IMR-90 (cell line): ENCODE results near the gene ETFRF1. TPM values are rescaled to one million over a fixed set of nuclear protein-coding genes. Genes with fewer than 3 reads are reported as not detected.

Experiments
- ATAC-seq: fragments of 200-7000 bp; cut with Tn5 transposase; 2 replicates; pipeline ENCODE4 v1.9.1; 2020; ENCODE audit warnings: low read depth, mild to moderate bottlenecking, moderate library complexity
- BruUV-seq: library from RNA; stranded (reverse); fragments of 400-500 nt; replicated peaks from 2 replicates; lab custom pipeline; 2021; lab: Mats Ljungman, UMichigan
- CTCF ChIA-PET: fragments of 300-600 bp; formaldehyde crosslinking; extraction: SDS; loops from one replicate; lab custom pipeline; 2021; ENCODE audit warnings: antibody characterized with exemption; lab: Yijun Ruan, JAX
- POLR2A ChIA-PET: fragments of 300-600 bp; sonication (Branson Sonifier 250); formaldehyde crosslinking; loops from one replicate; lab custom pipeline; 2022; ENCODE audit warnings: antibody characterized with exemption; ENCODE audit not compliant: unreplicated experiment; lab: Charles Lee
- DNase-seq: peaks from one replicate; pipeline ENCODE4 v3.0.0; 2013
- H2AFZ ChIP-seq: replicated peaks from 2 replicates; pipeline ENCODE3; 2013; ENCODE audit warnings: low read length, mild to moderate bottlenecking; ENCODE audit not compliant: poor library complexity
- H2AK5ac ChIP-seq: 2 replicates; pipeline ENCODE4 v1.6.1; 2013; ENCODE audit warnings: low read depth, low read length, inconsistent platforms
- H2AK9ac ChIP-seq: replicated peaks from 2 replicates; pipeline ENCODE3; 2013; ENCODE audit warnings: mild to moderate bottlenecking, low read depth, low read length, moderate library complexity; ENCODE audit not compliant: poor library complexity
- H2BK120ac ChIP-seq: 2 replicates; pipeline ENCODE4 v1.6.1; 2013; ENCODE audit warnings: low read depth, low read length, inconsistent platforms
- H2BK15ac ChIP-seq: 3 replicates; pipeline ENCODE4 v1.6.1; 2013; ENCODE audit warnings: low read depth, low read length, inconsistent platforms
- H2BK20ac ChIP-seq: 2 replicates; pipeline ENCODE4 v1.6.1; 2013; ENCODE audit warnings: low read depth, mild to moderate bottlenecking, inconsistent platforms, low read length, moderate library complexity
- H2BK5ac ChIP-seq: 2 replicates; pipeline ENCODE4 v1.6.1; 2013; ENCODE audit warnings: mild to moderate bottlenecking, low read depth, low read length, inconsistent platforms; ENCODE audit not compliant: poor library complexity, severe bottlenecking
- H3K14ac ChIP-seq: replicated peaks from 2 replicates; pipeline ENCODE4 v1.6.1; 2013; ENCODE audit warnings: low read depth, low read length, inconsistent platforms
- H3K18ac ChIP-seq: 2 replicates; pipeline ENCODE4 v1.6.1; 2013; ENCODE audit warnings: low read depth, low read length, control low read depth
- H3K23ac ChIP-seq: 2 replicates; pipeline ENCODE4 v1.6.1; 2013; ENCODE audit warnings: low read depth, low read length, inconsistent platforms
- H3K27ac ChIP-seq: 2 replicates; pipeline ENCODE4 v1.5.1; 2013; ENCODE audit warnings: mild to moderate bottlenecking, control low read depth, low read length; ENCODE audit not compliant: insufficient read depth
- H3K27me3 ChIP-seq: 2 replicates; pipeline ENCODE4 v1.6.1; 2013; ENCODE audit warnings: low read length; ENCODE audit not compliant: control insufficient read depth, insufficient read depth
- H3K36me3 ChIP-seq: 2 replicates; pipeline ENCODE4 v1.6.1; 2013; ENCODE audit warnings: low read length, mixed read lengths; ENCODE audit not compliant: control insufficient read depth, insufficient read depth
- H3K4ac ChIP-seq: 2 replicates; pipeline ENCODE4 v1.6.1; 2013; ENCODE audit warnings: low read depth, low read length, inconsistent platforms
- H3K4me1 ChIP-seq: 2 replicates; pipeline ENCODE4 v1.6.1; 2013; ENCODE audit warnings: low read length, mixed read lengths; ENCODE audit not compliant: control insufficient read depth, insufficient read depth
- H3K4me2 ChIP-seq: 2 replicates; pipeline ENCODE4 v1.6.1; 2013; ENCODE audit warnings: low read depth, mild to moderate bottlenecking, control low read depth, low read length, moderate library complexity
- H3K4me3 ChIP-seq: 2 replicates; pipeline ENCODE4 v1.5.1; 2013; ENCODE audit warnings: low read depth, mild to moderate bottlenecking, control low read depth, low read length, moderate library complexity; ENCODE audit not compliant: insufficient read depth
- H3K56ac ChIP-seq: 2 replicates; pipeline ENCODE4 v1.6.1; 2013; ENCODE audit warnings: low read length, inconsistent platforms; ENCODE audit not compliant: insufficient read depth; ENCODE audit errors: extremely low read depth
- H3K79me1 ChIP-seq, 2 experiments: 2 replicates each; pipeline ENCODE4 v1.6.1; 2013; ENCODE audit warnings: low read length in 2 of 2, inconsistent platforms in 1 of 2, low read depth in 1 of 2
- H3K9ac ChIP-seq: 2 replicates; pipeline ENCODE4 v1.6.1; 2013; ENCODE audit warnings: low read depth, low read length, control low read depth
- H3K9me1 ChIP-seq: 2 replicates; pipeline ENCODE4 v1.6.1; 2013; ENCODE audit warnings: low read length, inconsistent platforms; ENCODE audit not compliant: insufficient read depth
- H3K9me3 ChIP-seq: 2 replicates; pipeline ENCODE4 v1.6.1; 2013; ENCODE audit warnings: low read length; ENCODE audit not compliant: control insufficient read depth, insufficient read depth
- H4K20me1 ChIP-seq: 2 replicates; pipeline ENCODE4 v1.6.1; 2013; ENCODE audit warnings: low read length, inconsistent platforms; ENCODE audit not compliant: insufficient read depth
- H4K5ac ChIP-seq: 2 replicates; pipeline ENCODE4 v1.6.1; 2013; ENCODE audit warnings: mild to moderate bottlenecking, low read depth, low read length, control low read depth
- H4K8ac ChIP-seq, 2 experiments: 2 replicates each; pipeline ENCODE4 v1.6.1; 2013; ENCODE audit warnings: low read depth in 2 of 2, low read length in 2 of 2, control low read depth in 1 of 2, inconsistent platforms in 1 of 2
- H4K91ac ChIP-seq: 2 replicates; pipeline ENCODE4 v1.6.1; 2013; ENCODE audit warnings: low read depth, low read length, inconsistent platforms; ENCODE audit not compliant: insufficient read depth
- MAFK ChIP-seq: IDR thresholded peaks from 2 replicates; pipeline ENCODE4 v1.6.1; 2012; ENCODE audit warnings: low read depth, low read length, improper control_type of control experiment
- NFE2L2 ChIP-seq: fragments of 150-350 bp; IDR thresholded peaks from 2 replicates; pipeline ENCODE4 v1.6.1; 2016; ENCODE audit warnings: low read depth, mild to moderate bottlenecking, low read length
- POLR2A ChIP-seq: IDR thresholded peaks from 2 replicates; pipeline ENCODE4 v1.6.1; 2012; ENCODE audit warnings: mild to moderate bottlenecking, low read depth, low read length
- WGBS, 2 experiments: methylation state at CpG; one replicate each; pipeline versions ENCODE4 v1.1.5 to v1.1.7; 2013; ENCODE audit warnings: missing lambda C conversion rate in 2 of 2; ENCODE audit not compliant: insufficient read length in 1 of 2; ENCODE audit errors: extremely low coverage in 2 of 2; 5-methylcytosine and 5-hydroxymethylcytosine counted together
- dilution Hi-C: fragments of 300-500 bp; cut with HindIII; formaldehyde crosslinking; loops from one replicate; pipeline ENCODE4 v1.14.3; 2018; ENCODE audit warnings: low sequenced_read_pairs; ENCODE audit not compliant: unreplicated experiment
- in situ Hi-C: fragments of 300-500 bp; cut with MboI; formaldehyde crosslinking; loops from 3 replicates; pipeline ENCODE4 v1.14.3; 2019; ENCODE audit warnings: low sequenced_read_pairs, inconsistent platforms, mixed read lengths
- intact Hi-C: fragments of 100-400 bp; cut with micrococcal nuclease; formaldehyde crosslinking; loops from 2 replicates; pipeline ENCODE4 v1.10.0; 2022
- polyA plus RNA-seq, 3 experiments: library from polyadenylated mRNA; depleted of rRNA; stranded (reverse); fragments of >200 nt; gene quantifications; 2 replicates each; pipeline ENCODE4 v1.2.3, GENCODE V29; 2012; ENCODE audit warnings: low replicate concordance in 1 of 3
- total RNA-seq: library from RNA; depleted of rRNA; stranded (reverse); fragments of >200 nt; gene quantifications from 2 replicates; pipeline ENCODE4 v1.2.3, GENCODE V29; 2012

Gene ETFRF1
- total and polyA plus RNA-seq, 2 of the 4 experiments (the other 2 are of a cell fraction): 8.6 to 14.4 TPM

DNA sequence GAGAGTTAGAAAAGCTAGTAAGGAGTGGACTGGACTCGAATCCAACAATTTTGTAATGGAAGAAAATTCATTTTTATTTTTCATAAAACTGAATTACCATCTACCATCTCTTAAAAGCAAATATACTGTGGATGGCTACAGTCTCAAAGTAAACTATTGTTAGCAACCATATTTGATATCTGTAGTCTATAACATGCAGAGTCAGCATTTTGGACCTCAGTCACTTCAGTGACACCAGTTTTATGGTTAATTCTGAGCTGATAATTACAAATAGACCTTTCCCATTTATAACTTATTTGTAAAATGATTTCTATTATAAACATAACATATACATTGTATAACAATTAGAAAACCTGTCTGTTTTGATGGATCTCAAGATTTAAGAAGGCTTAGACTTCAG is 53.7 kb downstream of the ETFRF1 start:
- H3K36me3 ChIP-seq: peaks cover 2% of the 10 kb centered on the region
- in situ Hi-C loops (loop anchor here (5.0 to 25.0 kb wide), 2 partner anchors 134 to 789 kb away; no protein-coding TSS in a partner anchor), intact Hi-C loops (loop anchor here (10.0 kb wide), 2 partner anchors 306 to 776 kb away; partner anchors contain the start of gene LMNTD1), dilution Hi-C loops (no loop called here)
- H2AFZ ChIP-seq: no peak overlapping the region
- no peak overlapping the region for H3K18ac ChIP-seq
- H3K9me3 ChIP-seq: no peaks in the 10 kb centered on the region
- no peak overlapping the region for H4K91ac ChIP-seq
- H3K4me1 ChIP-seq: peaks cover 5% of the 10 kb centered on the region
- TF ChIP-seq POLR2A: no peak
- no peak for TF ChIP-seq NFE2L2
- TF ChIP-seq MAFK: peak; percentile 99
- peaks cover 16% of the 10 kb centered on the region; the same call in 1 of the 2 replicates for H4K20me1 ChIP-seq
- ATAC-seq (no peak), DNase-seq (no peak)
- H3K56ac ChIP-seq: no peak overlapping the region
- no peak overlapping the region for H2AK9ac ChIP-seq
- H2BK15ac ChIP-seq: no peak overlapping the region
- no peak overlapping the region for H4K8ac ChIP-seq
- H3K23ac ChIP-seq: no peak overlapping the region
- peaks cover 3 to 43% of the 10 kb centered on the region in 2 experiments; a peak in 2 of 4 replicates for H3K79me1 ChIP-seq
- no peak overlapping the region for H3K4me2 ChIP-seq
- no peak overlapping the region for H3K4ac ChIP-seq
- no peak overlapping the region for H2BK20ac ChIP-seq
- H3K4me3 ChIP-seq: no peak overlapping the region
- BruUV-seq: no TSS peak
- no peaks in the 10 kb centered on the region for H3K27me3 ChIP-seq
- H3K9me1 ChIP-seq: no peaks in the 10 kb centered on the region
- no CpG with 5 or more reads among the region's 1 CpG for WGBS, 2 experiments
- no peak overlapping the region for H2BK120ac ChIP-seq
- H3K9ac ChIP-seq: no peak overlapping the region
- H2BK5ac ChIP-seq: no peak overlapping the region
- no peak overlapping the region for H3K14ac ChIP-seq
- no peak overlapping the region for H2AK5ac ChIP-seq
- no peak overlapping the region for H3K27ac ChIP-seq
- ChIA-PET POLR2A (interaction anchor here (0.7 kb wide), 1 partner anchor 94 kb away, joined by 4 read pairs; no protein-coding TSS in a partner anchor), CTCF (no interaction called here)
- H4K5ac ChIP-seq: no peak overlapping the region
